Left colon (tissue), 2 donors: ENCODE measurements around the gene KMT2D. TPM values are rescaled to one million over a fixed set of nuclear protein-coding genes. Genes with fewer than 3 reads are reported as not detected.

Experiments
- total RNA-seq, 2 donors: library from RNA; stranded (reverse); fragmentation: NEBNext Ultra II Directional; extraction: Animal tissue kit (Norgen Biotek cat#: 25700); gene quantifications; one replicate each; pipeline ENCODE4 v1.2.1, GENCODE V29; 2021
- donor health status: DM: no; HTN: no; CAD: no.
- donor health status: DM: yes; HTN: yes; CAD: no.

Gene KMT2D
- total RNA-seq, 2 donors from 2014 or later = 68.8 to 82.8 TPM

Other genes with a start within 250 kb of the KMT2D start
- 10 to 100 TPM; 36.0 to 47.9 TPM for gene CACNB3, start 242.3 kb downstream of the KMT2D start, total RNA-seq
- 10 to 100 TPM; 74.6 to 79.8 TPM for gene DDX23, start 208.6 kb downstream of the KMT2D start, total RNA-seq
- 1 to 10 TPM; 2.1 to 8.6 TPM for gene RND1, start 194.9 kb downstream of the KMT2D start, total RNA-seq
- gene FKBP11, start 135.3 kb downstream of the KMT2D start, total RNA-seq = 10 to 100 TPM; 21.3 to 26.9 TPM
- 100 to 1,000 TPM; 271 to 304 TPM for gene ARF3, start 103.3 kb downstream of the KMT2D start, total RNA-seq
- gene WNT10B, start 89.1 kb downstream of the KMT2D start, total RNA-seq = under 1 TPM; 0.15 to 0.61 TPM
- not detected for gene WNT1, start 82.5 kb downstream of the KMT2D start, total RNA-seq
- gene DDN, start 61.4 kb downstream of the KMT2D start, total RNA-seq = under 1 TPM in 1 of 2 donors, not detected in 1; 0.06 TPM
- gene PRKAG1, start 42.0 kb downstream of the KMT2D start, total RNA-seq = 10 to 100 TPM; 52.0 to 53.9 TPM
- gene RHEBL1, start 9.2 kb upstream of the KMT2D start, total RNA-seq = not detected
- under 1 TPM; 0.31 to 0.50 TPM for gene DHH, start 34.0 kb upstream of the KMT2D start, total RNA-seq
- 10 to 100 TPM; 44.7 to 49.6 TPM for gene LMBR1L, start 50.1 kb upstream of the KMT2D start, total RNA-seq
- 100 to 1,000 TPM; 298 to 454 TPM for gene TUBA1B, start 70.6 kb upstream of the KMT2D start, total RNA-seq
- 10 to 100 TPM; 12.8 to 57.7 TPM for gene TUBA1A, start 128.3 kb upstream of the KMT2D start, total RNA-seq
- 100 to 1,000 TPM; 260 to 267 TPM for gene TUBA1C, start 204.3 kb upstream of the KMT2D start, total RNA-seq
- 10 to 100 TPM in 1 of 2 donors, 1 to 10 TPM in 1; 5.5 to 14.3 TPM for gene PRPH, start 234.4 kb upstream of the KMT2D start, total RNA-seq